Glutamatergic neuron (in vitro differentiated cells): ENCODE data around the gene FASTK. TPM values are rescaled to one million over a fixed set of nuclear protein-coding genes. Genes with fewer than 3 reads are reported as not detected.

Source experiments
- DNase-seq: peaks from one replicate; pipeline ENCODE4 v3.0.0; 2022
- H3K27ac Mint-ChIP-seq: one replicate; pipeline ENCODE4 v1.8.0; 2020; ENCODE audit warnings: mild to moderate bottlenecking, mixed read lengths, inconsistent platforms; ENCODE audit not compliant: unreplicated experiment
- H3K27me3 Mint-ChIP-seq: one replicate; pipeline ENCODE4 v1.8.0; 2020; ENCODE audit warnings: mild to moderate bottlenecking, moderate library complexity, mixed read lengths, inconsistent platforms; ENCODE audit not compliant: unreplicated experiment
- H3K36me3 Mint-ChIP-seq: one replicate; pipeline ENCODE4 v1.8.0; 2020; ENCODE audit warnings: mild to moderate bottlenecking, mixed read lengths, inconsistent platforms; ENCODE audit not compliant: unreplicated experiment
- H3K4me1 Mint-ChIP-seq: one replicate; pipeline ENCODE4 v1.8.0; 2020; ENCODE audit warnings: mild to moderate bottlenecking, low read depth, mixed read lengths, inconsistent platforms; ENCODE audit not compliant: unreplicated experiment
- H3K4me3 Mint-ChIP-seq: one replicate; pipeline ENCODE4 v1.8.0; 2020; ENCODE audit warnings: mild to moderate bottlenecking, mixed read lengths, inconsistent platforms; ENCODE audit not compliant: unreplicated experiment
- H3K9me3 Mint-ChIP-seq: one replicate; pipeline ENCODE4 v1.8.0; 2020; ENCODE audit warnings: mild to moderate bottlenecking, moderate library complexity, mixed read lengths, inconsistent platforms; ENCODE audit not compliant: unreplicated experiment
- CTCF ChIP-seq: fragments of 200-600 bp; sonication (generic); IDR thresholded peaks from one replicate; pipeline ENCODE4 v1.5.0; 2021; ENCODE audit not compliant: partially characterized antibody, unreplicated experiment
- total RNA-seq: library from RNA; stranded (reverse); fragmentation: NEBNext Ultra II Directional; extraction: Animal tissue kit (Norgen Biotek cat#: 25700); gene quantifications from one replicate; pipeline ENCODE4 v1.2.1, GENCODE V29; 2021; ENCODE audit not compliant: unreplicated experiment

FASTK gene
- total RNA-seq, 1 donor from 2014 or later, result 64.7 TPM

- H3K27me3 Mint-ChIP-seq, result peaks cover 12% of the 10 kb centered on the region
- peaks cover 5% of the 10 kb centered on the region for H3K9me3 Mint-ChIP-seq
- no peak overlapping the region for H3K27ac Mint-ChIP-seq
- peaks cover 14% of the 10 kb centered on the region for H3K4me1 Mint-ChIP-seq
- no peak for TF ChIP-seq CTCF
- DNase-seq, result no peak
- no peaks in the 10 kb centered on the region for H3K36me3 Mint-ChIP-seq
- no peak overlapping the region for H3K4me3 Mint-ChIP-seq
These were observed 44.7 kb downstream of the FASTK start for GRCh38 chr7:151035902-151036301.

- H3K36me3 Mint-ChIP-seq, result no peaks in the 10 kb centered on the region
- H3K4me1 Mint-ChIP-seq, result peaks cover 14% of the 10 kb centered on the region
- H3K27ac Mint-ChIP-seq, result no peak overlapping the region
- no peak overlapping the region for H3K4me3 Mint-ChIP-seq
- H3K9me3 Mint-ChIP-seq, result peaks cover 3% of the 10 kb centered on the region
- TF ChIP-seq CTCF, result no peak
- H3K27me3 Mint-ChIP-seq, result peaks cover 12% of the 10 kb centered on the region
- no peak for DNase-seq
These were observed 45.4 kb downstream of the FASTK start for GRCh38 chr7:151035026-151035717.

- H3K4me1 Mint-ChIP-seq, result peaks cover 7% of the 10 kb centered on the region
These were observed 46.1 kb downstream of the FASTK start for GRCh38 chr7:151034312-151035025.

GRCh38 chr7:151033864-151034249 is 46.8 kb downstream of the FASTK start:
- no peak for DNase-seq
- H3K4me3 Mint-ChIP-seq, result no peak overlapping the region
- H3K4me1 Mint-ChIP-seq, result peaks cover 5% of the 10 kb centered on the region
- H3K27me3 Mint-ChIP-seq, result peaks cover 9% of the 10 kb centered on the region
- peaks cover 5% of the 10 kb centered on the region for H3K9me3 Mint-ChIP-seq
- H3K27ac Mint-ChIP-seq, result no peak overlapping the region
- no peaks in the 10 kb centered on the region for H3K36me3 Mint-ChIP-seq
- TF ChIP-seq CTCF, result no peak

More at GRCh38 chr7:151034312-151035025, 46.1 kb downstream of the FASTK start:
- no peak overlapping the region for H3K27ac Mint-ChIP-seq
- peaks cover 3% of the 10 kb centered on the region for H3K9me3 Mint-ChIP-seq
- H3K27me3 Mint-ChIP-seq, result peaks cover 8% of the 10 kb centered on the region
- DNase-seq, result no peak
- H3K36me3 Mint-ChIP-seq, result no peaks in the 10 kb centered on the region
- H3K4me3 Mint-ChIP-seq, result no peak overlapping the region
- no peak for TF ChIP-seq CTCF
